SU-DHL-6 (cell line): ENCODE measurements around the gene SMOC1.

ENCODE experiments used
- H2AFZ ChIP-seq: fragments of 200-600 bp; sonication (generic); 2 replicates; pipeline ENCODE4 v1.6.1; 2014; ENCODE audit warnings: low read depth, mild to moderate bottlenecking, moderate library complexity, mixed read lengths, antibody characterized with exemption, low read length; ENCODE audit not compliant: severe bottlenecking
- H3F3A ChIP-seq: fragments of 200-600 bp; shearing (Covaris generic); 2 replicates; pipeline ENCODE4 v1.6.0; 2016; ENCODE audit warnings: antibody characterized with exemption, mild to moderate bottlenecking; ENCODE audit not compliant: insufficient read depth
- H3K27ac ChIP-seq: fragments of 200-600 bp; sonication (generic); 2 replicates; pipeline ENCODE4 v1.5.1; 2016; ENCODE audit warnings: low read depth, mild to moderate bottlenecking, low read length, moderate library complexity, mixed read lengths
- H3K27me3 ChIP-seq: fragments of 200-600 bp; sonication (generic), shearing (Covaris generic); 2 replicates; pipeline ENCODE4 v1.6.0; 2014; ENCODE audit warnings: mild to moderate bottlenecking, low read length
- H3K36me3 ChIP-seq: fragments of 200-600 bp; sonication (generic); 2 replicates; pipeline ENCODE4 v1.6.1; 2014; ENCODE audit warnings: mild to moderate bottlenecking, low read length, mixed read lengths
- H3K4me2 ChIP-seq: fragments of 300-600, 200-600 bp; shearing (Covaris generic), sonication (generic); 2 replicates; pipeline ENCODE4 v1.6.0; 2014; ENCODE audit warnings: low read length, low read depth, mild to moderate bottlenecking; ENCODE audit not compliant: poor library complexity, severe bottlenecking
- H3K4me3 ChIP-seq: fragments of 200-600 bp; sonication (generic); 2 replicates; pipeline ENCODE4 v1.5.1; 2014; ENCODE audit warnings: antibody characterized with exemption, low read length, mild to moderate bottlenecking, mixed read lengths; ENCODE audit not compliant: insufficient read depth, poor library complexity, severe bottlenecking
- H3K79me2 ChIP-seq: fragments of 200-600 bp; sonication (generic); 2 replicates; pipeline ENCODE4 v1.6.1; 2014; ENCODE audit warnings: mild to moderate bottlenecking, low read length, moderate library complexity; ENCODE audit not compliant: insufficient read depth
- H3K9ac ChIP-seq: fragments of 200-600 bp; sonication (generic); 2 replicates; pipeline ENCODE4 v1.7.0; 2014; ENCODE audit warnings: mild to moderate bottlenecking, low read length
- H3K9me2 ChIP-seq: fragments of 200-600 bp; sonication (generic); replicated peaks from 2 replicates; pipeline ENCODE4 v1.6.1; 2014; ENCODE audit warnings: low read length; ENCODE audit not compliant: insufficient read depth
- H3K9me3 ChIP-seq: fragments of 200-600 bp; sonication (generic); 2 replicates; pipeline ENCODE4 v1.6.1; 2014; ENCODE audit warnings: low read length, mixed read lengths; ENCODE audit not compliant: insufficient read depth
- H4K20me1 ChIP-seq: fragments of 200-600 bp; sonication (generic); 2 replicates; pipeline ENCODE4 v1.6.1; 2014; ENCODE audit warnings: low read depth, mild to moderate bottlenecking, antibody characterized with exemption, low read length, moderate library complexity, mixed read lengths
- EZH2phosphoT487 ChIP-seq: fragments of 200-600 bp; sonication (generic), shearing (Covaris generic); conservative IDR thresholded peaks from 2 replicates; pipeline ENCODE4 v1.6.1; 2018; ENCODE audit warnings: mild to moderate bottlenecking, antibody characterized with exemption, low read length, moderate library complexity, mixed read lengths
- TF ChIP-seq, protein P1 (sequence below): fragments of 200-600 bp; sonication (generic); IDR thresholded peaks from one replicate; pipeline ENCODE4 v1.5.1; 2017; ENCODE audit warnings: antibody characterized with exemption, mild to moderate bottlenecking, low read length, moderate library complexity; ENCODE audit not compliant: insufficient read depth, poor library complexity, severe bottlenecking

Gene SMOC1

GRCh38 chr14:70077005-70077404, 197.8 kb downstream of the SMOC1 start:
- H3K9me3 ChIP-seq, result no peaks in the 10 kb centered on the region
- H4K20me1 ChIP-seq, result no peaks in the 10 kb centered on the region
- no peak for TF ChIP-seq EZH2phosphoT487
- TF ChIP-seq, protein P1, sequence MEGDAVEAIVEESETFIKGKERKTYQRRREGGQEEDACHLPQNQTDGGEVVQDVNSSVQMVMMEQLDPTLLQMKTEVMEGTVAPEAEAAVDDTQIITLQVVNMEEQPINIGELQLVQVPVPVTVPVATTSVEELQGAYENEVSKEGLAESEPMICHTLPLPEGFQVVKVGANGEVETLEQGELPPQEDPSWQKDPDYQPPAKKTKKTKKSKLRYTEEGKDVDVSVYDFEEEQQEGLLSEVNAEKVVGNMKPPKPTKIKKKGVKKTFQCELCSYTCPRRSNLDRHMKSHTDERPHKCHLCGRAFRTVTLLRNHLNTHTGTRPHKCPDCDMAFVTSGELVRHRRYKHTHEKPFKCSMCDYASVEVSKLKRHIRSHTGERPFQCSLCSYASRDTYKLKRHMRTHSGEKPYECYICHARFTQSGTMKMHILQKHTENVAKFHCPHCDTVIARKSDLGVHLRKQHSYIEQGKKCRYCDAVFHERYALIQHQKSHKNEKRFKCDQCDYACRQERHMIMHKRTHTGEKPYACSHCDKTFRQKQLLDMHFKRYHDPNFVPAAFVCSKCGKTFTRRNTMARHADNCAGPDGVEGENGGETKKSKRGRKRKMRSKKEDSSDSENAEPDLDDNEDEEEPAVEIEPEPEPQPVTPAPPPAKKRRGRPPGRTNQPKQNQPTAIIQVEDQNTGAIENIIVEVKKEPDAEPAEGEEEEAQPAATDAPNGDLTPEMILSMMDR, result no peak
- no peak overlapping the region for H2AFZ ChIP-seq
- no peaks in the 10 kb centered on the region for H3K9me2 ChIP-seq
- no peak overlapping the region for H3K4me3 ChIP-seq
- no peak overlapping the region for H3K27ac ChIP-seq
- no peaks in the 10 kb centered on the region for H3K36me3 ChIP-seq
- no peaks in the 10 kb centered on the region for H3K79me2 ChIP-seq
- no peaks in the 10 kb centered on the region for H3K27me3 ChIP-seq
- H3K4me2 ChIP-seq, result no peak overlapping the region
- no peak overlapping the region for H3K9ac ChIP-seq
- H3F3A ChIP-seq, result no peaks in the 10 kb centered on the region

GRCh38 chr14:70077720-70078119, 198.5 kb downstream of the SMOC1 start:
- TF ChIP-seq EZH2phosphoT487, result no peak
- TF ChIP-seq, protein P1, result no peak

GRCh38 chr14:70078329-70078728, 199.1 kb downstream of the SMOC1 start:
- no peak overlapping the region for H2AFZ ChIP-seq
- no peak for TF ChIP-seq EZH2phosphoT487
- TF ChIP-seq, protein P1, result no peak
- no peak overlapping the region for H3K4me3 ChIP-seq

More at GRCh38 chr14:70077720-70078119, 198.5 kb downstream of the SMOC1 start:
- Histone ChIP-seq H4K20me1 (no peaks in the 10 kb centered on the region), H3K9me2 (no peaks in the 10 kb centered on the region), H3K27ac (no peak overlapping the region), H2AFZ (no peak overlapping the region), H3K9ac (no peak overlapping the region), H3F3A (no peaks in the 10 kb centered on the region), H3K4me2 (no peak overlapping the region), H3K36me3 (no peaks in the 10 kb centered on the region), H3K4me3 (no peak overlapping the region), H3K9me3 (no peaks in the 10 kb centered on the region), H3K79me2 (no peaks in the 10 kb centered on the region), H3K27me3 (no peaks in the 10 kb centered on the region)

DNA sequence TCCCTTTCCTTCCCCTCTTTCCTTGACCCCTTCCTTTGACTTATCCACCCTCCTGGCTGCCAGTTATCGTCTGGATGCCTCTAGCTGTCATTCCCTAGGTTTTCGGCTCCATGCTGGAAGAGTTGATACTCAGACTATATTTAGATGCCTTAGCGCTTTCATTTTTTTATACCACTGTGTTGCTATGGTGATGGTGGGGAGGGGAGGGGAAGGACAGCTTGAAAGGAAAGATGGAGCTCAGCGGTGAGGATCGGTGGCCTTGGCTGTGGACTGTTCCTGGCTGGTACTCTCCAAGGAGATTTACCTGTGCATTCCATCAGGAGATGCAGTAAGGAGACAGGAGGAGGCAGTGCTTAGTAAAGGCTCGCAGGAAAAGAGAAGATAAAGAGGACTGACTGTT, 200.9 kb downstream of the SMOC1 start:
- Histone ChIP-seq H3K79me2 (no peaks in the 10 kb centered on the region), H3K27ac (no peak overlapping the region), H2AFZ (no peak overlapping the region), H4K20me1 (no peaks in the 10 kb centered on the region), H3K4me3 (no peak overlapping the region), H3K36me3 (no peaks in the 10 kb centered on the region), H3K4me2 (no peak overlapping the region), H3K27me3 (no peaks in the 10 kb centered on the region), H3K9me2 (no peaks in the 10 kb centered on the region), H3K9ac (no peak overlapping the region), H3F3A (no peaks in the 10 kb centered on the region), H3K9me3 (no peaks in the 10 kb centered on the region)
- TF ChIP-seq, protein P1, result no peak
- TF ChIP-seq EZH2phosphoT487, result no peak

More at GRCh38 chr14:70078329-70078728, 199.1 kb downstream of the SMOC1 start:
- Histone ChIP-seq H3K27ac (no peak overlapping the region), H4K20me1 (no peaks in the 10 kb centered on the region), H3K9ac (no peak overlapping the region), H3K36me3 (no peaks in the 10 kb centered on the region), H3K9me3 (no peaks in the 10 kb centered on the region), H3K79me2 (no peaks in the 10 kb centered on the region), H3K4me2 (no peak overlapping the region), H3K27me3 (no peaks in the 10 kb centered on the region), H3K9me2 (no peaks in the 10 kb centered on the region), H3F3A (no peaks in the 10 kb centered on the region)
